Breast epithelium (tissue), 4 donors: Measurements from ENCODE around the gene RFX8. TPM values are rescaled to one million over a fixed set of nuclear protein-coding genes. Genes with fewer than 3 reads are reported as not detected.

Experiments
- DNase-seq, 2 donors: peaks; one replicate each; pipeline ENCODE4 v3.0.0-alpha.2; 2019; ENCODE audit warnings: low spot score in 2 of 2
- H3K27ac ChIP-seq, 2 donors: fragments of 200-600 bp; sonication (generic) in 1 of 2; one replicate each; pipeline ENCODE4 v1.5.1; 2016 to 2019; ENCODE audit warnings: mild to moderate bottlenecking in 1 of 2
- H3K27me3 ChIP-seq, 2 donors: fragments of 200-600 bp; sonication (generic) in 1 of 2; one replicate each; pipeline versions ENCODE4 v1.5.1 to v1.6.0; 2017 to 2019; ENCODE audit warnings: control low read depth in 1 of 2, mild to moderate bottlenecking in 1 of 2
- H3K36me3 ChIP-seq: fragments of 200-600 bp; one replicate; pipeline ENCODE4 v1.5.1; 2019
- H3K4me1 ChIP-seq, 2 donors: fragments of 200-600 bp; sonication (generic); one replicate each; pipeline ENCODE4 v1.5.1; 2016 to 2019; ENCODE audit warnings: control low read depth in 1 of 2
- H3K4me3 ChIP-seq, 3 donors: fragments of 200-600 bp; sonication (generic); 1 replicate in 2 of 3; 2 replicates in 1 of 3; pipeline ENCODE4 v1.5.1; 2016 to 2019; ENCODE audit warnings: mild to moderate bottlenecking in 3 of 3, moderate library complexity in 2 of 3
- H3K9me3 ChIP-seq, 2 donors: fragments of 200-600 bp; sonication (generic) in 1 of 2; one replicate each; pipeline ENCODE4 v1.5.1; 2016 to 2019; ENCODE audit warnings: control low read depth in 1 of 2
- POLR2A ChIP-seq: fragments of 450-650 bp; IDR thresholded peaks from one replicate; pipeline ENCODE4 v1.6.1; 2016; ENCODE audit warnings: antibody characterized with exemption, mild to moderate bottlenecking, moderate library complexity
- POLR2AphosphoS5 ChIP-seq, 3 donors: sonication (generic); formaldehyde crosslinking; IDR thresholded peaks; one replicate each; pipeline ENCODE4 v1.6.1; 2017; ENCODE audit warnings: antibody characterized with exemption in 3 of 3
- intact Hi-C: fragments of 100-400 bp; cut with DNase I; formaldehyde crosslinking; loops from one replicate; pipeline ENCODE4 v1.15.1; 2023; ENCODE audit warnings: low total_unique reads
- total RNA-seq, 3 donors: library from RNA; depleted of rRNA; stranded (reverse); fragments of >200 nt; gene quantifications; one replicate each; pipeline ENCODE4 v1.1.0, GENCODE V29; 2016
- TF ChIP-seq, protein P1 (sequence below), 3 donors: fragments of 450-650 bp; IDR thresholded peaks; one replicate each; pipeline ENCODE4 v1.5.1; 2016 to 2017; ENCODE audit warnings: antibody characterized with exemption in 3 of 3, mild to moderate bottlenecking in 3 of 3, moderate library complexity in 3 of 3

Gene RFX8
- total RNA-seq, 3 donors from 2014 or later: 0.96 to 3.8 (median 2.3) TPM

GRCh38 chr2:101367508-101367907, 107.4 kb downstream of the RFX8 start:
- DNase-seq: no peak
- no peaks in the 10 kb centered on the region for H3K9me3 ChIP-seq
- H3K27ac ChIP-seq: no peak overlapping the region
- H3K4me1 ChIP-seq: no peaks in the 10 kb centered on the region
- H3K36me3 ChIP-seq: no peaks in the 10 kb centered on the region
- H3K4me3 ChIP-seq: no peak overlapping the region
- no peaks in the 10 kb centered on the region for H3K27me3 ChIP-seq
- TF ChIP-seq POLR2AphosphoS5 (IDR thresholded peaks at IDR 0.05): no peak
- intact Hi-C loops: no loop called here

DNA sequence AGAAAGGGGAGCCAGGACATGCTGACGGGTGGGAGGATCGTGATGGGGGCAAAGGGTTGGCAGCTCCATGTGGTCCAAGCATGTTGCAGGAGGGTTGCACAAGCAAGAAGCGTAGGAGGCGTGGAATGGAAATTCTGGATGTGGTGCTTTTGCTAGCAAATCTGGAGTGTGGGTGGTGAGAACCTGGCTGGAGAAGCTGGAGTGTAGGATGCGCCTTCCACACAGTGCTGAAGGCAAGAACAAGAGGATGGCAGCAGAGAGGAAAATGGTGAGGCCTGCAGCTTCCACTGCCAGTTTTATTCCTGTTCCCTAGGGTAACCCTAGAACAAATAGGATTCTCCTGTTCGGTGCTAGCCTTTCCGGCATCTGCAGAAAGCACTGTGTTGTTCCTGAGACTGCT, 110.0 kb downstream of the RFX8 start:
- H3K9me3 ChIP-seq: no peaks in the 10 kb centered on the region
- H3K36me3 ChIP-seq: no peaks in the 10 kb centered on the region
- no peak overlapping the region for H3K4me3 ChIP-seq
- DNase-seq: no peak
- intact Hi-C loops: no loop called here
- no peak overlapping the region for H3K27ac ChIP-seq
- no peaks in the 10 kb centered on the region for H3K27me3 ChIP-seq
- TF ChIP-seq POLR2AphosphoS5 (IDR thresholded peaks at IDR 0.05): no peak
- TF ChIP-seq, protein P1, sequence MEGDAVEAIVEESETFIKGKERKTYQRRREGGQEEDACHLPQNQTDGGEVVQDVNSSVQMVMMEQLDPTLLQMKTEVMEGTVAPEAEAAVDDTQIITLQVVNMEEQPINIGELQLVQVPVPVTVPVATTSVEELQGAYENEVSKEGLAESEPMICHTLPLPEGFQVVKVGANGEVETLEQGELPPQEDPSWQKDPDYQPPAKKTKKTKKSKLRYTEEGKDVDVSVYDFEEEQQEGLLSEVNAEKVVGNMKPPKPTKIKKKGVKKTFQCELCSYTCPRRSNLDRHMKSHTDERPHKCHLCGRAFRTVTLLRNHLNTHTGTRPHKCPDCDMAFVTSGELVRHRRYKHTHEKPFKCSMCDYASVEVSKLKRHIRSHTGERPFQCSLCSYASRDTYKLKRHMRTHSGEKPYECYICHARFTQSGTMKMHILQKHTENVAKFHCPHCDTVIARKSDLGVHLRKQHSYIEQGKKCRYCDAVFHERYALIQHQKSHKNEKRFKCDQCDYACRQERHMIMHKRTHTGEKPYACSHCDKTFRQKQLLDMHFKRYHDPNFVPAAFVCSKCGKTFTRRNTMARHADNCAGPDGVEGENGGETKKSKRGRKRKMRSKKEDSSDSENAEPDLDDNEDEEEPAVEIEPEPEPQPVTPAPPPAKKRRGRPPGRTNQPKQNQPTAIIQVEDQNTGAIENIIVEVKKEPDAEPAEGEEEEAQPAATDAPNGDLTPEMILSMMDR (IDR thresholded peaks at IDR 0.05): no peak
- TF ChIP-seq POLR2A: no peak
- no peaks in the 10 kb centered on the region for H3K4me1 ChIP-seq

DNA sequence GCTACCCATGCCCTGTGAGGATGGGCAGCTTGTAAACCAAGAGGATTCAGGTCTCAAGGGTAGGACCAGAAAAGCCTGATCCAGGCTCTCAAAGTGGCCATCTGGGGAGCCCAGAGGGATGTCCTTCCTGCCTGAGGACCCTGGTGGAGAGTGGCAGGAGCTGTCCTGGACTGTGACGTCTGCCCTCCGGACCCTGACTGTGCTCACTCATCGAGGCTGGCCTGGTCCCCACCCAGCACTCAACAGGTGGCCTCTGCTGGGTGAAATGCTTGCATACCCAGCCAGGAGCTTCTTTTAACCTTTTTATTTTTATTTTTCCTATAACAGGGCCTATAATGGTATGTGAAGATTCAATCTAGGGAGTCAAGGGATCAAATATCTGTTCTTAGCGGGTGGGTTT, 112.1 kb downstream of the RFX8 start:
- no peaks in the 10 kb centered on the region for H3K36me3 ChIP-seq
- no peak for TF ChIP-seq POLR2A
- TF ChIP-seq, protein P1 (IDR thresholded peaks at IDR 0.05): no peak
- TF ChIP-seq POLR2AphosphoS5 (IDR thresholded peaks at IDR 0.05): no peak
- H3K27ac ChIP-seq: no peak overlapping the region
- no peak for DNase-seq
- no peak overlapping the region for H3K4me3 ChIP-seq
- intact Hi-C loops: no loop called here
- no peaks in the 10 kb centered on the region for H3K27me3 ChIP-seq
- no peaks in the 10 kb centered on the region for H3K4me1 ChIP-seq
- H3K9me3 ChIP-seq: no peaks in the 10 kb centered on the region

GRCh38 chr2:101362316-101362715, 112.6 kb downstream of the RFX8 start:
- TF ChIP-seq POLR2AphosphoS5 (IDR thresholded peaks at IDR 0.05): no peak
- TF ChIP-seq, protein P1 (IDR thresholded peaks at IDR 0.05): no peak
- no peak for TF ChIP-seq POLR2A
- Histone ChIP-seq H3K36me3 (no peaks in the 10 kb centered on the region), H3K4me1 (no peaks in the 10 kb centered on the region), H3K27ac (no peak overlapping the region), H3K27me3 (no peaks in the 10 kb centered on the region), H3K9me3 (no peaks in the 10 kb centered on the region), H3K4me3 (no peak overlapping the region)
- intact Hi-C loops: no loop called here
- DNase-seq: no peak

DNA sequence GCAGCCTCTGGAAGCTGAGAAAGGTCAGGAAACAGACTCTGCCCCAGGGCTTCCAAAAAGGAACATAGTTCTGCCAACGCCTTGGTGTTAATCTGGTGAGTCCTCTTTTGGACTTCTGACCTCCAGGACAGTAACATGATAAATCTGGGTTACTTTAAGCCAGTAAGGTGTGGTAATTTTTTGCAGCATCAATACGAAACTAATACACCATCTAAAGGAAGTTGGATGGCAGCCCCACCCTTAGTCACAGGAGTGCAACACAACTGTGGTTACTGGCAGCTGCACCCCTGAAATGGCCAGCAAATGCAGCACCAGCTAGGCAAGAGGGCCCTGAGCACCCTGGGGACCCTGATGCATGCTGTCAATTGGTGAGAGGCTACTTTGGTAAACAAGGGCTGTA, 113.4 kb downstream of the RFX8 start:
- no peak for DNase-seq
- TF ChIP-seq POLR2AphosphoS5 (IDR thresholded peaks at IDR 0.05) (no peak), POLR2A (no peak)
- TF ChIP-seq, protein P1 (IDR thresholded peaks at IDR 0.05): no peak
- Histone ChIP-seq H3K27ac (no peak overlapping the region), H3K36me3 (no peaks in the 10 kb centered on the region), H3K9me3 (no peaks in the 10 kb centered on the region), H3K4me1 (no peaks in the 10 kb centered on the region), H3K27me3 (no peaks in the 10 kb centered on the region), H3K4me3 (no peak overlapping the region)
- intact Hi-C loops: no loop called here

DNA sequence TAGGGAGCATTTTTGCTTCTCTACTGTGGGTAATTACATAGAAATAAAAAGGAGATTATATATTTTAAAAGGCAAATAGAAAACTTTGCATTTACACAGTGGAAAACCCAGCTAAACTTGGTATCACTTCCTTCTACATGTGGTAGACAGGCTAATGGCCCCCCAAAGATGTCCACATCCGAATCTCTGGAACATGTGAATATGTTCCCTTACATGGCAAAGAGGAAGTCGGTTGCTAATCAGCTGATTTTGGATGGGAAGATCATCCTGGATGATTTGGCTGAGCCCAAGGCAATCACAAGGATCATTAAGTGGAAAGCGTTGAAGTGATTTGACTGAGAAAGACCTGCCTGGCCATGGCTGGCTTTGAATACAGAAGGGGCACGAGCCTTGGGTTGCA, 113.8 kb downstream of the RFX8 start:
- intact Hi-C loops: no loop called here
- TF ChIP-seq, protein P1 (IDR thresholded peaks at IDR 0.05): no peak
- TF ChIP-seq POLR2A (no peak), POLR2AphosphoS5 (IDR thresholded peaks at IDR 0.05) (no peak)
- H3K36me3 ChIP-seq: no peaks in the 10 kb centered on the region

More for the DNA sequence above, 113.8 kb downstream of the RFX8 start:
- H3K27me3 ChIP-seq: no peaks in the 10 kb centered on the region
- no peak overlapping the region for H3K4me3 ChIP-seq
- no peaks in the 10 kb centered on the region for H3K9me3 ChIP-seq
- no peaks in the 10 kb centered on the region for H3K4me1 ChIP-seq
- no peak overlapping the region for H3K27ac ChIP-seq
- DNase-seq: no peak
